Measurements from ENCODE around the gene TEX26. TPM values are rescaled to one million over a fixed set of nuclear protein-coding genes. Genes with fewer than 3 reads are reported as not detected.

TEX26 gene
- total and polyA plus RNA-seq, 9 of the 15 experiments (the other 6 are each of a cell fraction or from before 2014, with no cell fraction given), result not detected

DNA sequence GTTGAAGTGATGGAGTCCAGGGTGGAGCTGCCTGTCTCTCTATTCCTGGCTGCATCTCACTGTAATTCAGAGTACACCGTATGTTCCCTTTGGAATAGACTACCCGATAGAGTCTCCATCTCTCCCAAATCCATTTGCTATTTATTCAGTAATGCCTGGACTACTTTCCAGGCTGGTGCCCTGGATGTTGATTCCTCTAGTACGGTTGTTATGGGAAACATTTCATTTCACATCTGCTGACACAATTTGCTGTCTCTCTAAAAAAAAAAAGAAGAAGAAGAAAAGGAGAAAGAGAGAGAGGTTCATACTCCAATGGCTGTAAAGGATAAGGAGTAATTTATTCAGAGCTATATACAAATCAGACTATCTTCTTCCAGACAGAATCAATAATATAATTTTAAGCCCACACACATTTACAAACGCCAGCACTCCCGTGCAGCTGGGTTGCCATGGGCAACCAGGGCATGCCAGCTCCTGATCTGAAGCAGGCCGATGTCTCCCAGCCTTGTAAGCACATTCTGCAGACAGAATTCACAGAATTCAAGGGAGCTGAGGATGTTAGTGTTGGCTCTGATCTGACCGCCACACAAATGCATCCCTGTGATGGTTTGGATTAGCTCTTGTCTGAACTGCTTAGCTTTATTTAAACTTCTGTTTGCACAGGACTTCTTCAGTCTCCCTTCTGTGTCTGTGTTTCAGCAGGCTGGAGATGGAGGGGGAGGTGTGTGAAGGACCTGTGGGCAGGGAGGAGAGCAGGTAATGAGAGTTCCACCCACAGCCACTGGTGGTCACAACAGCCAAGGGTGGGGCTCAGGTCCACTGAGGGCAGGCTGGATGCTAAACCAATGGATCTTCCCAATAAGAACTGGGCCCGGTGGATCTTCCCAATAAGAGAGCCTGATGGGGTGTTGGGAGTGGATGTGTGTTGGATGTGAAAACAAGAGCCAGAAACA, 66.0 kb downstream of the TEX26 start:
- H4K20me1 ChIP-seq (replicated peaks; ENCODE audit: control insufficient read depth, insufficient read depth, low read length), result no peaks in the 10 kb centered on the region
- H3K4me2 ChIP-seq (ENCODE audit: insufficient read depth, low read length), result no peak overlapping the region
- no peak overlapping the region for H2AFZ ChIP-seq (ENCODE audit: low read depth, low read length)
- no peaks in the 10 kb centered on the region for H3K9me1 ChIP-seq (ENCODE audit: control insufficient read depth, insufficient read depth, low read length)
- H3K36me3 ChIP-seq (ENCODE audit: control insufficient read depth, insufficient read depth, low read length), result no peaks in the 10 kb centered on the region
- WGBS (ENCODE audit: insufficient coverage, low coverage, missing lambda C conversion rate), result 0% methylated on average over 6 of the region's 8 CpGs
- intact Hi-C loops (cut with micrococcal nuclease) (no loop called here), in situ Hi-C loops (cut with MboI) (no loop called here)
- H3K9me3 ChIP-seq (replicated peaks; ENCODE audit: control insufficient read depth, insufficient read depth, low read depth, low read length), result no peaks in the 10 kb centered on the region
- H3K79me2 ChIP-seq (ENCODE audit: control insufficient read depth, insufficient read depth, low read length), result no peaks in the 10 kb centered on the region
- no peak overlapping the region for H3K9ac ChIP-seq (ENCODE audit: insufficient read depth in 1 of 2, low read depth in 2 of 2, low read length in 2 of 2)
- ChIA-PET POLR2A (no interaction called here), CTCF (ENCODE audit: low intra/inter-chr PET ratio) (no interaction called here)
- TF ChIP-seq, protein P1, sequence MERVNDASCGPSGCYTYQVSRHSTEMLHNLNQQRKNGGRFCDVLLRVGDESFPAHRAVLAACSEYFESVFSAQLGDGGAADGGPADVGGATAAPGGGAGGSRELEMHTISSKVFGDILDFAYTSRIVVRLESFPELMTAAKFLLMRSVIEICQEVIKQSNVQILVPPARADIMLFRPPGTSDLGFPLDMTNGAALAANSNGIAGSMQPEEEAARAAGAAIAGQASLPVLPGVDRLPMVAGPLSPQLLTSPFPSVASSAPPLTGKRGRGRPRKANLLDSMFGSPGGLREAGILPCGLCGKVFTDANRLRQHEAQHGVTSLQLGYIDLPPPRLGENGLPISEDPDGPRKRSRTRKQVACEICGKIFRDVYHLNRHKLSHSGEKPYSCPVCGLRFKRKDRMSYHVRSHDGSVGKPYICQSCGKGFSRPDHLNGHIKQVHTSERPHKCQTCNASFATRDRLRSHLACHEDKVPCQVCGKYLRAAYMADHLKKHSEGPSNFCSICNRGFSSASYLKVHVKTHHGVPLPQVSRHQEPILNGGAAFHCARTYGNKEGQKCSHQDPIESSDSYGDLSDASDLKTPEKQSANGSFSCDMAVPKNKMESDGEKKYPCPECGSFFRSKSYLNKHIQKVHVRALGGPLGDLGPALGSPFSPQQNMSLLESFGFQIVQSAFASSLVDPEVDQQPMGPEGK (CRISPR knock-in tag; IDR thresholded peaks at IDR 0.05; ENCODE audit: borderline replicate concordance), result no peak
- TF ChIP-seq TCF7 (IDR thresholded peaks at IDR 0.05; ENCODE audit: borderline replicate concordance) (no peak), HMG20A (CRISPR knock-in tag; conservative IDR thresholded peaks at IDR 0.05) (no peak), ZNF57 (CRISPR knock-in tag; IDR thresholded peaks at IDR 0.05) (no peak), CBX1 (IDR thresholded peaks at IDR 0.05; ENCODE audit: low read depth) (no peak), ERF (CRISPR knock-in tag; IDR thresholded peaks at IDR 0.05) (no peak), HNRNPLL (IDR thresholded peaks at IDR 0.05; ENCODE audit: low read depth, low read length, poor library complexity, severe bottlenecking) (no peak), CCAR2 (IDR thresholded peaks at IDR 0.05; ENCODE audit: low read depth, low read length) (no peak)
- no TSS peak for BruUV-seq (replicated peaks)
- no peak overlapping the region for H3K4me3 ChIP-seq
- H3K27me3 ChIP-seq (ENCODE audit: control insufficient read depth in 2 of 2, insufficient read depth in 2 of 2, low read length in 2 of 2), result no peaks in the 10 kb centered on the region; a peak in 1 of 5 replicates
- no peaks in the 10 kb centered on the region for H3K4me1 ChIP-seq (replicated peaks in 1 of 2; ENCODE audit: control insufficient read depth in 2 of 2, insufficient read depth in 2 of 2, low read length in 2 of 2)
- DNase-seq (ENCODE audit: extremely low read depth in 1 of 4, low spot score in 3 of 4) (no peak), FAIRE-seq (no peak), ATAC-seq (no peak)
- H3K27ac ChIP-seq (ENCODE audit: extremely low read depth, low read depth, low read length), result no peak overlapping the region

Data from K562 (cell line).